Uterus (tissue), 4 donors: ENCODE measurements around the gene ZBTB46. TPM values are rescaled to one million over a fixed set of nuclear protein-coding genes. Genes with fewer than 3 reads are reported as not detected.
A peak's percentile ranks its signal among the peaks of the same experiment; 100 is the strongest.

ENCODE experiments used
- DNase-seq, 2 donors: peaks; one replicate each; pipeline ENCODE4 v3.0.0-alpha.2; 2019 to 2020
- H3K27ac ChIP-seq, 2 donors: fragments of 200-600 bp; sonication (generic); 1 replicate in 1 of 2; 2 replicates in 1 of 2; pipeline ENCODE4 v1.5.1; 2016 to 2018
- H3K27me3 ChIP-seq, 2 donors: fragments of 200-600 bp; sonication (generic); one replicate each; pipeline ENCODE4 v1.5.1; 2018 to 2019; ENCODE audit warnings: control low read depth in 1 of 2
- H3K36me3 ChIP-seq, 2 donors: fragments of 200-600 bp; sonication (generic); one replicate each; pipeline ENCODE4 v1.5.1; 2019; ENCODE audit warnings: control low read depth in 1 of 2
- H3K4me1 ChIP-seq, 2 donors: fragments of 200-600 bp; sonication (generic); one replicate each; pipeline ENCODE4 v1.5.1; 2018 to 2019; ENCODE audit warnings: control low read depth in 1 of 2
- H3K4me3 ChIP-seq, 2 donors: fragments of 200-600 bp; sonication (generic); 1 replicate in 1 of 2; 2 replicates in 1 of 2; pipeline ENCODE4 v1.5.1; 2018 to 2019; ENCODE audit warnings: mild to moderate bottlenecking in 1 of 2
- H3K9me3 ChIP-seq, 2 donors: fragments of 200-600 bp; sonication (generic); one replicate each; pipeline ENCODE4 v1.5.1; 2019; ENCODE audit warnings: control low read depth in 1 of 2
- CTCF ChIP-seq, 4 experiments: fragments of 200-600 bp in 2 of 4; fragments of 450-650 bp in 2 of 4; sonication (generic) in 2 of 4; IDR thresholded peaks; one replicate each; pipeline ENCODE4 v1.5.1; 2016 to 2019; ENCODE audit warnings: antibody characterized with exemption in 4 of 4, mild to moderate bottlenecking in 2 of 4, moderate library complexity in 1 of 4
- POLR2A ChIP-seq, 2 donors: fragments of 450-650 bp; IDR thresholded peaks; one replicate each; pipeline ENCODE4 v1.6.1; 2016; ENCODE audit warnings: antibody characterized with exemption in 2 of 2, mild to moderate bottlenecking in 1 of 2, moderate library complexity in 1 of 2
- intact Hi-C: fragments of 100-400 bp; cut with DNase I; formaldehyde crosslinking; loops from one replicate; pipeline ENCODE4 v1.15.1; 2023; ENCODE audit warnings: low total_unique reads
- total RNA-seq, 4 donors: library from RNA; depleted of rRNA in 3 of 4; stranded (reverse); fragments of >200 nt in 3 of 4; gene quantifications; one replicate each; pipeline versions ENCODE4 v1.1.0 to v1.2.4, GENCODE V29; 2014 to 2023
- donor health status: DM: yes; HTN: yes; CAD: no.

ZBTB46 gene
- total RNA-seq, 4 donors from 2014 or later = 5.0 to 62.8 (median 38.8) TPM

- H3K4me3 ChIP-seq = no peak overlapping the region
Observed at GRCh38 chr20:63697868-63698545, 133.1 kb downstream of the ZBTB46 start.

GRCh38 chr20:63697357-63697867 lies 133.7 kb downstream of the ZBTB46 start:
- Histone ChIP-seq H3K9me3 (no peaks in the 10 kb centered on the region), H3K27ac (no peak overlapping the region), H3K4me3 (no peak overlapping the region), H3K4me1 (peaks cover 0 to 8% of the 10 kb centered on the region in 2 donors), H3K36me3 (no peaks in the 10 kb centered on the region), H3K27me3 (no peaks in the 10 kb centered on the region)
- intact Hi-C loops = no loop called here
- peak; percentile 20 to 27 for DNase-seq
- TF ChIP-seq POLR2A (IDR thresholded peaks at IDR 0.05) (no peak), CTCF (IDR thresholded peaks at IDR 0.05) (no peak)

More at GRCh38 chr20:63697868-63698545, 133.1 kb downstream of the ZBTB46 start:
- no peak overlapping the region for H3K27ac ChIP-seq
- H3K36me3 ChIP-seq = no peaks in the 10 kb centered on the region
- TF ChIP-seq CTCF (IDR thresholded peaks at IDR 0.05) (no peak), POLR2A (IDR thresholded peaks at IDR 0.05) (no peak)
- intact Hi-C loops = no loop called here
- no peaks in the 10 kb centered on the region for H3K27me3 ChIP-seq
- no peaks in the 10 kb centered on the region for H3K9me3 ChIP-seq
- peaks cover 0 to 8% of the 10 kb centered on the region in 2 donors for H3K4me1 ChIP-seq
- no peak for DNase-seq

GRCh38 chr20:63696628-63697356 lies 134.3 kb downstream of the ZBTB46 start, which contains the start of gene TNFRSF6B:
Gene TNFRSF6B, plus strand, starts transcription at chr20:63696652. Its CDS starts 116 bp downstream, at chr20:63696768.
- no peaks in the 10 kb centered on the region for H3K36me3 ChIP-seq
- intact Hi-C loops = no loop called here
- no peak for TF ChIP-seq POLR2A (IDR thresholded peaks at IDR 0.05)
- no peak for TF ChIP-seq CTCF (IDR thresholded peaks at IDR 0.05)
- no peaks in the 10 kb centered on the region for H3K9me3 ChIP-seq
- DNase-seq = peak in 1 of 2 donors; percentile 22
- no peak within 1 kb of the TSS for H3K27ac ChIP-seq
- H3K4me3 ChIP-seq = no peak within 1 kb of the TSS
- no peaks in the 10 kb centered on the region for H3K27me3 ChIP-seq
- peaks cover 0 to 8% of the 10 kb centered on the region in 2 donors for H3K4me1 ChIP-seq

- intact Hi-C loops = no loop called here
- Histone ChIP-seq H3K27ac (no peak overlapping the region), H3K27me3 (no peaks in the 10 kb centered on the region), H3K4me3 (no peak overlapping the region), H3K9me3 (no peaks in the 10 kb centered on the region), H3K4me1 (peaks cover 0 to 8% of the 10 kb centered on the region in 2 donors), H3K36me3 (no peaks in the 10 kb centered on the region)
- TF ChIP-seq CTCF (IDR thresholded peaks at IDR 0.05) (no peak), POLR2A (IDR thresholded peaks at IDR 0.05) (no peak)
- DNase-seq = no peak
Observed at GRCh38 chr20:63696306-63696627, 134.8 kb downstream of the ZBTB46 start.
